MCF 10A (cell line): Measurements from ENCODE around the gene PGF. TPM values are rescaled to one million over a fixed set of nuclear protein-coding genes. Genes with fewer than 3 reads are reported as not detected.

Experiments
- BruUV-seq: library from RNA; stranded (reverse); fragments of 400-500 nt; replicated peaks from 2 replicates; lab custom pipeline; 2021; lab: Mats Ljungman, UMichigan
- CTCF ChIA-PET: fragments of 300-600 bp; sonication (Branson Sonifier 250); formaldehyde crosslinking; extraction: SDS; loops from one replicate; lab custom pipeline; 2021; ENCODE audit warnings: antibody characterized with exemption, inconsistent platforms; lab: Yijun Ruan, JAX
- POLR2A ChIA-PET: fragments of 300-600, 350-650 bp; sonication (Branson Sonifier 250); formaldehyde crosslinking; extraction: SDS; loops from one replicate; lab custom pipeline; 2020; ENCODE audit warnings: antibody characterized with exemption, inconsistent platforms; lab: Yijun Ruan, JAX
- DNase-seq: peaks from one replicate; pipeline ENCODE4 v3.0.0-alpha.2; 2018; ENCODE audit not compliant: unreplicated experiment
- H3K27ac Mint-ChIP-seq: one replicate; pipeline ENCODE4 v1.8.0; 2022; ENCODE audit warnings: mild to moderate bottlenecking, low read depth, mixed read lengths; ENCODE audit not compliant: unreplicated experiment
- H3K27me3 Mint-ChIP-seq: one replicate; pipeline ENCODE4 v1.8.0; 2022; ENCODE audit warnings: mixed read lengths; ENCODE audit not compliant: insufficient read depth, unreplicated experiment
- H3K36me3 Mint-ChIP-seq: one replicate; pipeline ENCODE4 v1.8.0; 2022; ENCODE audit warnings: mild to moderate bottlenecking, moderate library complexity, mixed read lengths; ENCODE audit not compliant: insufficient read depth, unreplicated experiment
- H3K4me1 Mint-ChIP-seq: one replicate; pipeline ENCODE4 v1.8.0; 2022; ENCODE audit warnings: mixed read lengths; ENCODE audit not compliant: insufficient read depth, unreplicated experiment
- H3K4me3 Mint-ChIP-seq: one replicate; pipeline ENCODE4 v1.8.0; 2022; ENCODE audit warnings: mild to moderate bottlenecking, moderate library complexity, mixed read lengths; ENCODE audit not compliant: unreplicated experiment
- H3K9me3 Mint-ChIP-seq: one replicate; pipeline ENCODE4 v1.8.0; 2022; ENCODE audit warnings: mixed read lengths; ENCODE audit not compliant: unreplicated experiment
- CTCF ChIP-seq: fragments of 200-600 bp; IDR thresholded peaks from one replicate; pipeline ENCODE4 v1.8.0; 2022; ENCODE audit warnings: antibody characterized with exemption, mild to moderate bottlenecking; ENCODE audit not compliant: unreplicated experiment
- intact Hi-C: fragments of 100-400 bp; cut with micrococcal nuclease; formaldehyde crosslinking; loops from 2 replicates; pipeline ENCODE4 v1.14.1; 2022
- total RNA-seq: library from RNA; stranded (reverse); gene quantifications from 2 replicates; pipeline ENCODE4 v1.2.3, GENCODE V29; 2022

The PGF gene
- total RNA-seq, 1 experiment from 2014 or later: 2.1 TPM

- no peak for TF ChIP-seq CTCF
- Mint-ChIP-seq H3K36me3 (no peaks in the 10 kb centered on the region), H3K4me3 (no peak overlapping the region), H3K4me1 (peaks cover 21% of the 10 kb centered on the region), H3K9me3 (peaks cover 7% of the 10 kb centered on the region), H3K27me3 (no peaks in the 10 kb centered on the region), H3K27ac (no peak overlapping the region)
- POLR2A ChIA-PET: interaction anchor here (0.6 kb wide), 1 partner anchor 300 kb away, joined by 3 read pairs; no protein-coding TSS in a partner anchor
- no TSS peak for BruUV-seq
- no peak for DNase-seq
- CTCF ChIA-PET: interaction anchor here (0.7 to 2.6 kb wide), 5 partner anchors 19 to 362 kb away, joined by 3 to 10 read pairs (median 3); partner anchors contain the start of gene RPS6KL1
- intact Hi-C loops: loop anchor here (10.0 kb wide), 1 partner anchor 363 kb away; no protein-coding TSS in a partner anchor
Measured at GRCh38 chr14:74942181-74942580, 13.2 kb downstream of the PGF start.

- BruUV-seq: no TSS peak
- CTCF ChIA-PET: interaction anchor here (0.7 to 2.6 kb wide), 7 partner anchors 11 to 362 kb away, joined by 3 to 10 read pairs (median 3); partner anchors contain the start of gene RPS6KL1
- Mint-ChIP-seq H3K27me3 (no peaks in the 10 kb centered on the region), H3K4me1 (peaks cover 20% of the 10 kb centered on the region), H3K27ac (no peak overlapping the region), H3K9me3 (peaks cover 7% of the 10 kb centered on the region), H3K36me3 (no peaks in the 10 kb centered on the region), H3K4me3 (no peak overlapping the region)
- POLR2A ChIA-PET: interaction anchor here (0.6 kb wide), 1 partner anchor 300 kb away, joined by 3 read pairs; no protein-coding TSS in a partner anchor
- DNase-seq: peak; percentile 35
- intact Hi-C loops: loop anchor here (10.0 kb wide), 1 partner anchor 363 kb away; no protein-coding TSS in a partner anchor
- no peak for TF ChIP-seq CTCF
Measured at GRCh38 chr14:74941676-74942097, 13.7 kb downstream of the PGF start.

- CTCF ChIA-PET: interaction anchor here (0.9 to 2.6 kb wide), 6 partner anchors 10 to 363 kb away, joined by 3 to 10 read pairs (median 3); partner anchors contain the start of gene RPS6KL1
- intact Hi-C loops: loop anchor here (10.0 kb wide), 1 partner anchor 364 kb away; no protein-coding TSS in a partner anchor
Measured at GRCh38 chr14:74940956-74941565, 14.3 kb downstream of the PGF start.

More at GRCh38 chr14:74940956-74941565, 14.3 kb downstream of the PGF start:
- Mint-ChIP-seq H3K36me3 (no peaks in the 10 kb centered on the region), H3K4me3 (no peak overlapping the region), H3K27me3 (no peaks in the 10 kb centered on the region), H3K27ac (no peak overlapping the region), H3K4me1 (peaks cover 14% of the 10 kb centered on the region), H3K9me3 (peaks cover 7% of the 10 kb centered on the region)
- POLR2A ChIA-PET: no interaction called here
- TF ChIP-seq CTCF: no peak
- no TSS peak for BruUV-seq
- DNase-seq: no peak
